ENCODE data around the gene MYL5. TPM values are rescaled to one million over a fixed set of nuclear protein-coding genes. Genes with fewer than 3 reads are reported as not detected.

Gene MYL5
- total RNA-seq, 1 donor from 2014 or later = 24.6 TPM

DNA sequence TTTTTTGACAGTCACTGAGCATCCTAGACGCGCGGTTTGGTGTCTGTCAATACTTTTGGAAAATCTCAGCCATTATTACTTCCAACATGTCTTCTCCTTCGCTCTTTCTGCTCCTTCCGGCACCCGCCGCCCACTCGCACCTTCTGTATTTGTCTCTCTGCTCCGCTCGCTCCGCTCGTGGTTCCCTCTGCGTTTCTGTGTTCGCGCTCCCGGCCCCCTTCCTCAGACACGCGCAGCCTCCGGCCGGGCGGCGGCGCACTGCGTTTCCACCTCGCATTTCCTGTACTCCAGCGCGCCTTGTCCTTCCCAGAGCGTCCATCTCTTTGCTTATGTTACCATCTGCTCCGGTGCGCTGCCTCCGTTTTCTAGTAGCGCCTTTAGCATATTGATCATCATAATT, 27.9 kb upstream of the MYL5 start:
- intact Hi-C loops (cut with micrococcal nuclease) = no loop called here
- H3K27me3 Mint-ChIP-seq = peaks cover 8% of the 10 kb centered on the region
- CTCF ChIA-PET = no interaction called here
- no peak for ATAC-seq (ENCODE audit: low read depth)
- no peak overlapping the region for H3K27ac Mint-ChIP-seq
- H3K36me3 Mint-ChIP-seq (ENCODE audit: low read depth) = no peaks in the 10 kb centered on the region
- TF ChIP-seq, protein P1, sequence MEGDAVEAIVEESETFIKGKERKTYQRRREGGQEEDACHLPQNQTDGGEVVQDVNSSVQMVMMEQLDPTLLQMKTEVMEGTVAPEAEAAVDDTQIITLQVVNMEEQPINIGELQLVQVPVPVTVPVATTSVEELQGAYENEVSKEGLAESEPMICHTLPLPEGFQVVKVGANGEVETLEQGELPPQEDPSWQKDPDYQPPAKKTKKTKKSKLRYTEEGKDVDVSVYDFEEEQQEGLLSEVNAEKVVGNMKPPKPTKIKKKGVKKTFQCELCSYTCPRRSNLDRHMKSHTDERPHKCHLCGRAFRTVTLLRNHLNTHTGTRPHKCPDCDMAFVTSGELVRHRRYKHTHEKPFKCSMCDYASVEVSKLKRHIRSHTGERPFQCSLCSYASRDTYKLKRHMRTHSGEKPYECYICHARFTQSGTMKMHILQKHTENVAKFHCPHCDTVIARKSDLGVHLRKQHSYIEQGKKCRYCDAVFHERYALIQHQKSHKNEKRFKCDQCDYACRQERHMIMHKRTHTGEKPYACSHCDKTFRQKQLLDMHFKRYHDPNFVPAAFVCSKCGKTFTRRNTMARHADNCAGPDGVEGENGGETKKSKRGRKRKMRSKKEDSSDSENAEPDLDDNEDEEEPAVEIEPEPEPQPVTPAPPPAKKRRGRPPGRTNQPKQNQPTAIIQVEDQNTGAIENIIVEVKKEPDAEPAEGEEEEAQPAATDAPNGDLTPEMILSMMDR (IDR thresholded peaks at IDR 0.05) = no peak
- no peak for DNase-seq
- no peak overlapping the region for H3K4me3 Mint-ChIP-seq
- peaks cover 5% of the 10 kb centered on the region for H3K9me3 Mint-ChIP-seq
- POLR2A ChIA-PET = no interaction called here
- H3K4me1 Mint-ChIP-seq = no peaks in the 10 kb centered on the region

DNA sequence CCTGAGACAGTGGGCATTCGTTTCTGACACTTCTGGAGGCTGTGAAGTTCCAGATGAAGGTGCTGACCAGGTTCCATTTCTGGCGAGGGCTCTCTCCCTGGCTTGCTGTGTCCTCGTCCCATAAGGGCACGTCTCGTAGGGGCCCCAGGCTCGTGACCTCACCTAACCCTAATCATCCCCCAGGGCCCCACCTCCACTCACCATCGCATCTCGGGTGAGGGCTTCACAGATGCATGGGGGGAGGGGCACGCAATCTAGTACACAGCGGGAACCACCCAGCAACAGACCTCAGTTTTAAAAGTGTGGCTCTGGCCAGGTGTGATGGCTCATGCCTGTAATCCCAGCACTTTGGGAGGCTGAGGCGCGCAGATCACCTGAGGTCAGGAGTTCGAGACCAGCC, 26.9 kb upstream of the MYL5 start:
- H3K9me3 Mint-ChIP-seq = peaks cover 3% of the 10 kb centered on the region
- no peaks in the 10 kb centered on the region for H3K36me3 Mint-ChIP-seq (ENCODE audit: low read depth)
- CTCF ChIA-PET = no interaction called here
- intact Hi-C loops (cut with micrococcal nuclease) = no loop called here
- POLR2A ChIA-PET = no interaction called here
- no peak overlapping the region for H3K27ac Mint-ChIP-seq
- TF ChIP-seq, protein P1 (IDR thresholded peaks at IDR 0.05) = no peak
- peaks cover 8% of the 10 kb centered on the region for H3K27me3 Mint-ChIP-seq
- H3K4me1 Mint-ChIP-seq = no peaks in the 10 kb centered on the region
- DNase-seq (no peak), ATAC-seq (ENCODE audit: low read depth) (no peak)
- no peak overlapping the region for H3K4me3 Mint-ChIP-seq

DNA sequence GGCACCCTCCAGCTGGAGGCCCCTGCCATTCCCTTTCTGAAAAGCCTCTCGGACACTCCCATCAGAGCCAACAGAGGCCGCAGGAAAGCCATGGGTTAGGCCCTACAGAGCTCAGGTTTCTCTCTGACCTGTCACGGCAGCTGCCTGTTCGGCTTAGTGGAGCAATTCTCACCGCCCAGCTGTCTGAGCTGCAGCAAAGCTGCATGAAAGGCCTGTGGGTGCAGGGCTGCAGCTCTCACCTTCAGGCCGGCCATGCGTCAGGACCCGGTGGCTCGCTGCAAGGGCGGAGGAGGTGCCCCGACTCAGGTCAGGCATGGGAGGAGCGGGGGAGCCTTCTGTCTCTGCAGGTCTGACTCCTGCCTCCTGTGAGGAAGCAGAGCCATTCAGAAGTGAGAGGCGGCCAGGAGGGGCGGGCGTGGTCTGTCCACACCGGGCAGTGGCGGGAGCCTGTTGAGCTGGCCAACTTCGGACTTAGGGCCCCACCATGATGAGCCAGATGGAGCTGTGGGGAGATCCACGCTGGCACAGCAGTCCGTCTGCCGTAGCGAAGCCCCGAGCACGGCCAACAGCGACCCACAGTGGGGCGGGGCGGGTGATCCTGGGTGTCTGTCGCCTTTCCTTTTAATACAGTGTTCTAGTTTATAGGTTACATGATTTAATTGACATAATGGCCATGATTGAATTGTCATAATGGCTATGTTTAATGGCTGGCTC, 25.6 kb upstream of the MYL5 start:
- ATAC-seq (ENCODE audit: low read depth) (no peak), DNase-seq (no peak)
- POLR2A ChIA-PET = no interaction called here
- Mint-ChIP-seq H3K4me3 (no peak overlapping the region), H3K36me3 (ENCODE audit: low read depth) (no peaks in the 10 kb centered on the region), H3K27ac (no peak overlapping the region), H3K27me3 (peaks cover 8% of the 10 kb centered on the region), H3K4me1 (no peaks in the 10 kb centered on the region), H3K9me3 (peaks cover 3% of the 10 kb centered on the region)
- CTCF ChIA-PET = no interaction called here
- TF ChIP-seq, protein P1 (IDR thresholded peaks at IDR 0.05) = no peak
- intact Hi-C loops (cut with micrococcal nuclease) = no loop called here

DNA sequence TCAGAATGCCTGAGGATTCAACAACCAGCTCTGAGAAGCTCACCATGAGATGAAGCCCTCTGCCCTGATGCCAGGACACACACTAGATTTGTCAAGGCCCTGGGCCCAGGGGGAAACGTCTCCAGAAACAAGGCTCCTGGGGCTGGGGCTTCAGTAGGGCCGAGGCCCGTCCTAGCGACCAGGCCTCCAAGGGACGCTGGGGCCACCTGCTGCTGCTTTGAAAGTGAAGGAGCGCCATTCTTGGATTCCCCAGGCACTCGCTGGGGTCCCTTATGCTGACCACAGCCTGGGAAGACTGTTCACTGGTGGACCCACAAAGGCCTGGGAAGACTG, 25.1 kb upstream of the MYL5 start:
- no peak overlapping the region for H3K27ac Mint-ChIP-seq
- peaks cover 8% of the 10 kb centered on the region for H3K27me3 Mint-ChIP-seq
- CTCF ChIA-PET = no interaction called here
- H3K4me1 Mint-ChIP-seq = no peaks in the 10 kb centered on the region
- H3K9me3 Mint-ChIP-seq = peaks cover 3% of the 10 kb centered on the region
- H3K4me3 Mint-ChIP-seq = no peak overlapping the region
- POLR2A ChIA-PET = no interaction called here
- TF ChIP-seq, protein P1 (IDR thresholded peaks at IDR 0.05) = no peak
- H3K36me3 Mint-ChIP-seq (ENCODE audit: low read depth) = no peaks in the 10 kb centered on the region
- DNase-seq (no peak), ATAC-seq (ENCODE audit: low read depth) (no peak)
- intact Hi-C loops (cut with micrococcal nuclease) = no loop called here

DNA sequence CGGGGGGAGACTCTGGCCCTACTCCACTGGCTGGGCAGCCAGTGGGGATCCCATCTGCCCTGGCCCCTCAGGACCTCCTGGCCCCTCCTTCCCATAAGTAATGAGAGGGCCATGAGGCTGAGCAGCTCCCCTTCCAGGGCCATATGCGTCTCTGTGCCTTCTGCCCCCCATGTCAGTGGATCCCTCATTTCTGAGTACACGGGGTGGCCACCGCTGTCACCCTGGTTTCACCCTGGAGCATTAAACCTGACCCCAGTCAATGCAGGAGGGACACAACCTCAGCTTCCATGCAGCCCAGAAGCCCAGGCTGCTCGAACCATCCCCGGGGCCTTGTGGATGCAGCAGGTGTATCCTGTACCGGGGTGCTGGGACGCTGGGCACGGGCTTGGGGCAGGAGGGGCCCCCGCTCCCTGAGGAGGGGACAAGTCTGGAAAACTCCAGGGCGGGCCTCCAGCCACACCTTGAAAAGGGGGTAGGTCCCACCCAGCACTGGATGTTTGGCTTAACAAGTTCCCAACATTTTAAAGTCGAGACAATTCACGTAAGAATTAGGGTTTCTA, 24.5 kb upstream of the MYL5 start:
- ATAC-seq (ENCODE audit: low read depth) = no peak
- Mint-ChIP-seq H3K27me3 (peaks cover 5% of the 10 kb centered on the region), H3K9me3 (peaks cover 2% of the 10 kb centered on the region), H3K4me3 (no peak overlapping the region), H3K4me1 (no peaks in the 10 kb centered on the region), H3K27ac (no peak overlapping the region), H3K36me3 (ENCODE audit: low read depth) (no peaks in the 10 kb centered on the region)
- CTCF ChIA-PET = no interaction called here
- POLR2A ChIA-PET = no interaction called here
- no peak for DNase-seq
- intact Hi-C loops (cut with micrococcal nuclease) = no loop called here
- TF ChIP-seq, protein P1 (IDR thresholded peaks at IDR 0.05) = no peak

Data from activated B cell treated with CpG ODN at 0.5 μM for 24 hours (primary cell).